ENCODE measurements around the gene MGA.

MGA gene

GRCh38 chr15:41773332-41773728, 113.1 kb downstream of the MGA start:
- WGBS, 2 donors (ENCODE audit: extremely low coverage in 2 of 2, insufficient read length in 2 of 2, insufficient replicate concordance in 1 of 2), result no CpG with 5 or more reads among the region's 5 CpGs
- peak overlapping the region; percentile 77 for H3K4me2 ChIP-seq (ENCODE audit: insufficient read depth, low read length, poor library complexity, severe bottlenecking)
- H3K18ac ChIP-seq (ENCODE audit: low read length), result no peak overlapping the region
- peaks cover 6 to 12% of the 10 kb centered on the region in 2 donors for H3K4me1 ChIP-seq (ENCODE audit: control insufficient read depth in 2 of 2, insufficient read depth in 1 of 2, low read depth in 1 of 2, low read length in 2 of 2)
- no peak overlapping the region for H2BK12ac ChIP-seq (ENCODE audit: low read length)
- H3K4ac ChIP-seq (ENCODE audit: low read length), result no peak overlapping the region
- H2BK5ac ChIP-seq (ENCODE audit: low read length), result no peak overlapping the region
- H3K23ac ChIP-seq (ENCODE audit: low read depth, low read length, poor library complexity), result no peak overlapping the region
- peak overlapping the region; percentile 98 for H3K27ac ChIP-seq (replicated peaks; ENCODE audit: low read length)
- no peak overlapping the region for H4K91ac ChIP-seq (ENCODE audit: low read depth, low read length, poor library complexity)
- H2AFZ ChIP-seq (ENCODE audit: low read length), result peak overlapping the region; percentile 96
- no peak overlapping the region for H2BK120ac ChIP-seq (ENCODE audit: low read depth, low read length)
- no peak overlapping the region for H2AK5ac ChIP-seq (ENCODE audit: low read depth, low read length)
- no peak overlapping the region for H4K8ac ChIP-seq (ENCODE audit: low read depth, low read length)
- H3K14ac ChIP-seq (ENCODE audit: low read length), result no peak overlapping the region
- no peaks in the 10 kb centered on the region for H3K79me1 ChIP-seq (ENCODE audit: low read depth, low read length)
- H3K9ac ChIP-seq (ENCODE audit: low read depth, low read length, poor library complexity), result no peak overlapping the region
- no peak for DNase-seq (ENCODE audit: low spot score)
- peaks cover 0 to 27% of the 10 kb centered on the region in 2 donors for H3K36me3 ChIP-seq (replicated peaks in 1 of 2; ENCODE audit: control insufficient read depth in 2 of 2, insufficient read depth in 2 of 2, low read length in 2 of 2)
- no peaks in the 10 kb centered on the region for H3K9me3 ChIP-seq (replicated peaks in 1 of 2; ENCODE audit: control insufficient read depth in 2 of 2, insufficient read depth in 1 of 2, low read depth in 1 of 2, low read length in 2 of 2)
- H3K27me3 ChIP-seq (ENCODE audit: control insufficient read depth in 3 of 3, insufficient read depth in 3 of 3, low read depth in 1 of 3, low read length in 3 of 3), result no peaks in the 10 kb centered on the region
- H3K4me3 ChIP-seq (ENCODE audit: low read length in 2 of 2), result peak overlapping the region in 1 of 2 donors; percentile 76
- H2BK15ac ChIP-seq (ENCODE audit: low read length), result no peak overlapping the region

- Histone ChIP-seq H3K27me3 (ENCODE audit: control insufficient read depth in 3 of 3, insufficient read depth in 3 of 3, low read depth in 1 of 3, low read length in 3 of 3) (no peaks in the 10 kb centered on the region), H2AK5ac (ENCODE audit: low read depth, low read length) (no peak overlapping the region), H3K79me1 (ENCODE audit: low read depth, low read length) (no peaks in the 10 kb centered on the region), H3K4me1 (ENCODE audit: control insufficient read depth in 2 of 2, insufficient read depth in 1 of 2, low read depth in 1 of 2, low read length in 2 of 2) (peaks cover 9 to 12% of the 10 kb centered on the region in 2 donors), H2BK15ac (ENCODE audit: low read length) (no peak overlapping the region), H2BK12ac (ENCODE audit: low read length) (no peak overlapping the region), H3K9ac (ENCODE audit: low read depth, low read length, poor library complexity) (no peak overlapping the region), H4K91ac (ENCODE audit: low read depth, low read length, poor library complexity) (no peak overlapping the region), H2AFZ (ENCODE audit: low read length) (peak overlapping the region; percentile 96), H3K18ac (ENCODE audit: low read length) (no peak overlapping the region), H3K4me2 (ENCODE audit: insufficient read depth, low read length, poor library complexity, severe bottlenecking) (peak overlapping the region; percentile 77), H3K4ac (ENCODE audit: low read length) (no peak overlapping the region), H3K14ac (ENCODE audit: low read length) (no peak overlapping the region), H3K9me3 (replicated peaks in 1 of 2; ENCODE audit: control insufficient read depth in 2 of 2, insufficient read depth in 1 of 2, low read depth in 1 of 2, low read length in 2 of 2) (no peaks in the 10 kb centered on the region), H2BK5ac (ENCODE audit: low read length) (no peak overlapping the region), H3K4me3 (ENCODE audit: low read length in 2 of 2) (peak overlapping the region; percentile 76 to 77), H3K23ac (ENCODE audit: low read depth, low read length, poor library complexity) (no peak overlapping the region), H4K8ac (ENCODE audit: low read depth, low read length) (no peak overlapping the region), H3K27ac (replicated peaks; ENCODE audit: low read length) (peak overlapping the region; percentile 98), H3K36me3 (replicated peaks in 1 of 2; ENCODE audit: control insufficient read depth in 2 of 2, insufficient read depth in 2 of 2, low read length in 2 of 2) (peaks cover 0 to 24% of the 10 kb centered on the region in 2 donors), H2BK120ac (ENCODE audit: low read depth, low read length) (no peak overlapping the region)
- no CpG with 5 or more reads among the region's 7 CpGs for WGBS, 2 donors (ENCODE audit: extremely low coverage in 2 of 2, insufficient read length in 2 of 2, insufficient replicate concordance in 1 of 2)
- DNase-seq (ENCODE audit: low spot score), result no peak
Observed at GRCh38 chr15:41773729-41774061, 113.5 kb downstream of the MGA start.

- H3K23ac ChIP-seq (ENCODE audit: low read depth, low read length, poor library complexity), result peak within 1 kb of the TSS; percentile 86
- no peak within 1 kb of the TSS for H4K8ac ChIP-seq (ENCODE audit: low read depth, low read length)
- H3K4ac ChIP-seq (ENCODE audit: low read length), result no peak within 1 kb of the TSS
- H2BK15ac ChIP-seq (ENCODE audit: low read length), result no peak within 1 kb of the TSS
- peak within 1 kb of the TSS; percentile 77 for H3K4me2 ChIP-seq (ENCODE audit: insufficient read depth, low read length, poor library complexity, severe bottlenecking)
- no peaks in the 10 kb centered on the region for H3K9me3 ChIP-seq (replicated peaks in 1 of 2; ENCODE audit: control insufficient read depth in 2 of 2, insufficient read depth in 1 of 2, low read depth in 1 of 2, low read length in 2 of 2)
- peaks cover 10 to 12% of the 10 kb centered on the region in 2 donors for H3K4me1 ChIP-seq (ENCODE audit: control insufficient read depth in 2 of 2, insufficient read depth in 1 of 2, low read depth in 1 of 2, low read length in 2 of 2)
- H3K27ac ChIP-seq (replicated peaks; ENCODE audit: low read length), result peak within 1 kb of the TSS; percentile 98
- no peaks in the 10 kb centered on the region for H3K79me1 ChIP-seq (ENCODE audit: low read depth, low read length)
- H3K14ac ChIP-seq (ENCODE audit: low read length), result peak within 1 kb of the TSS; percentile 31
- H3K36me3 ChIP-seq (replicated peaks in 1 of 2; ENCODE audit: control insufficient read depth in 2 of 2, insufficient read depth in 2 of 2, low read length in 2 of 2), result peaks cover 0 to 18% of the 10 kb centered on the region in 2 donors
- peak within 1 kb of the TSS; percentile 95 for H3K18ac ChIP-seq (ENCODE audit: low read length)
- no peak within 1 kb of the TSS for H4K91ac ChIP-seq (ENCODE audit: low read depth, low read length, poor library complexity)
- H2BK12ac ChIP-seq (ENCODE audit: low read length), result no peak within 1 kb of the TSS
- no peaks in the 10 kb centered on the region for H3K27me3 ChIP-seq (ENCODE audit: control insufficient read depth in 3 of 3, insufficient read depth in 3 of 3, low read depth in 1 of 3, low read length in 3 of 3)
- peak within 1 kb of the TSS; percentile 96 for H2AFZ ChIP-seq (ENCODE audit: low read length)
- H2AK5ac ChIP-seq (ENCODE audit: low read depth, low read length), result no peak within 1 kb of the TSS
- peak within 1 kb of the TSS; percentile 87 for H2BK5ac ChIP-seq (ENCODE audit: low read length)
- peak within 1 kb of the TSS; percentile 92 for H3K9ac ChIP-seq (ENCODE audit: low read depth, low read length, poor library complexity)
- no peak within 1 kb of the TSS for H2BK120ac ChIP-seq (ENCODE audit: low read depth, low read length)
- WGBS, 2 donors (ENCODE audit: extremely low coverage in 2 of 2, insufficient read length in 2 of 2, insufficient replicate concordance in 1 of 2), result no CpG with 5 or more reads among the region's 62 CpGs
- peak; percentile 98 for DNase-seq (ENCODE audit: low spot score)
- H3K4me3 ChIP-seq (ENCODE audit: low read length in 2 of 2), result peak within 1 kb of the TSS; percentile 76 to 87
Observed at GRCh38 chr15:41774062-41774881, 114.1 kb downstream of the MGA start, which contains the start of gene MAPKBP1. Gene MAPKBP1, plus strand, starts transcription at chr15:41774484. Its CDS starts 792 bp downstream, at chr15:41775276.

- Histone ChIP-seq H2BK12ac (ENCODE audit: low read length) (no peak overlapping the region), H3K36me3 (replicated peaks in 1 of 2; ENCODE audit: control insufficient read depth in 2 of 2, insufficient read depth in 2 of 2, low read length in 2 of 2) (peaks cover 0 to 11% of the 10 kb centered on the region in 2 donors), H2BK15ac (ENCODE audit: low read length) (no peak overlapping the region), H3K18ac (ENCODE audit: low read length) (peak overlapping the region; percentile 95), H3K4ac (ENCODE audit: low read length) (no peak overlapping the region), H3K4me3 (ENCODE audit: low read length in 2 of 2) (peak overlapping the region; percentile 76 to 87), H3K9ac (ENCODE audit: low read depth, low read length, poor library complexity) (peak overlapping the region; percentile 92), H3K79me1 (ENCODE audit: low read depth, low read length) (no peaks in the 10 kb centered on the region), H2BK120ac (ENCODE audit: low read depth, low read length) (no peak overlapping the region), H3K14ac (ENCODE audit: low read length) (peak overlapping the region; percentile 31), H2AFZ (ENCODE audit: low read length) (peak overlapping the region; percentile 96), H3K23ac (ENCODE audit: low read depth, low read length, poor library complexity) (peak overlapping the region; percentile 86), H2AK5ac (ENCODE audit: low read depth, low read length) (no peak overlapping the region), H4K8ac (ENCODE audit: low read depth, low read length) (no peak overlapping the region), H2BK5ac (ENCODE audit: low read length) (peak overlapping the region; percentile 87), H4K91ac (ENCODE audit: low read depth, low read length, poor library complexity) (no peak overlapping the region), H3K4me2 (ENCODE audit: insufficient read depth, low read length, poor library complexity, severe bottlenecking) (peak overlapping the region; percentile 77), H3K9me3 (replicated peaks in 1 of 2; ENCODE audit: control insufficient read depth in 2 of 2, insufficient read depth in 1 of 2, low read depth in 1 of 2, low read length in 2 of 2) (no peaks in the 10 kb centered on the region), H3K4me1 (ENCODE audit: control insufficient read depth in 2 of 2, insufficient read depth in 1 of 2, low read depth in 1 of 2, low read length in 2 of 2) (peaks cover 10 to 15% of the 10 kb centered on the region in 2 donors), H3K27me3 (ENCODE audit: control insufficient read depth in 3 of 3, insufficient read depth in 3 of 3, low read depth in 1 of 3, low read length in 3 of 3) (no peaks in the 10 kb centered on the region), H3K27ac (replicated peaks; ENCODE audit: low read length) (peak overlapping the region; percentile 98)
- DNase-seq (ENCODE audit: low spot score), result no peak
- WGBS, 2 donors (ENCODE audit: extremely low coverage in 2 of 2, insufficient read length in 2 of 2, insufficient replicate concordance in 1 of 2), result no CpG with 5 or more reads among the region's 19 CpGs
Observed at GRCh38 chr15:41774882-41775417, 114.7 kb downstream of the MGA start.

Measured in neuronal stem cell (in vitro differentiated cells).